Measurements from ENCODE around the gene ZNF124. TPM values are rescaled to one million over a fixed set of nuclear protein-coding genes. Genes with fewer than 3 reads are reported as not detected.

Gene ZNF124
- total and polyA plus RNA-seq, 4 donors: 1.1 to 19.7 (median 6.9) TPM

- 83% methylated on average over 7 of the region's 7 CpGs for WGBS
- Histone ChIP-seq H3K9me3 (ENCODE audit: control insufficient read depth in 4 of 4, low read length in 3 of 4) (no peaks in the 10 kb centered on the region), H3K27ac (ENCODE audit: low read depth in 1 of 2, low read length in 2 of 2) (no peak overlapping the region), H3K27me3 (ENCODE audit: control insufficient read depth in 4 of 4, insufficient read depth in 4 of 4, low read length in 3 of 4) (no peaks in the 10 kb centered on the region), H3K4me1 (ENCODE audit: control insufficient read depth in 4 of 4, insufficient read depth in 4 of 4, low read length in 3 of 4) (peaks cover 0 to 24% (median 17%) of the 10 kb centered on the region in 4 donors), H3K36me3 (ENCODE audit: control insufficient read depth in 4 of 4, insufficient read depth in 3 of 4, low read depth in 1 of 4, low read length in 3 of 4) (no peaks in the 10 kb centered on the region), H3K9ac (ENCODE audit: low read depth in 1 of 2, low read length in 2 of 2) (no peak overlapping the region), H3K4me3 (ENCODE audit: low read depth in 1 of 3, low read length in 3 of 3) (no peak overlapping the region)
- DNase-seq (ENCODE audit: low spot score): no peak
- TF ChIP-seq TAF1 (conservative IDR thresholded peaks at IDR 0.05) (no peak), YY1 (IDR thresholded peaks at IDR 0.05) (no peak), EGR1 (IDR thresholded peaks at IDR 0.05; ENCODE audit: low read depth in 2 of 2) (no peak), HNF4G (IDR thresholded peaks at IDR 0.05) (no peak), ZBTB33 (IDR thresholded peaks at IDR 0.05) (no peak), MAX (IDR thresholded peaks at IDR 0.05) (no peak), RXRA (IDR thresholded peaks at IDR 0.05) (no peak), HNF4A (conservative IDR thresholded peaks at IDR 0.05) (no peak), ATF3 (IDR thresholded peaks at IDR 0.05) (no peak), JUND (IDR thresholded peaks at IDR 0.05) (no peak), NR2F2 (IDR thresholded peaks at IDR 0.05) (no peak), FOXA2 (IDR thresholded peaks at IDR 0.05) (no peak), SP1 (IDR thresholded peaks at IDR 0.05) (no peak), FOXA1 (IDR thresholded peaks at IDR 0.05) (no peak), RAD21 (IDR thresholded peaks at IDR 0.05) (no peak), GABPA (IDR thresholded peaks at IDR 0.05 in 1 of 2, conservative IDR thresholded peaks at IDR 0.05 in 1 of 2) (no peak)
- TF ChIP-seq, protein P1, sequence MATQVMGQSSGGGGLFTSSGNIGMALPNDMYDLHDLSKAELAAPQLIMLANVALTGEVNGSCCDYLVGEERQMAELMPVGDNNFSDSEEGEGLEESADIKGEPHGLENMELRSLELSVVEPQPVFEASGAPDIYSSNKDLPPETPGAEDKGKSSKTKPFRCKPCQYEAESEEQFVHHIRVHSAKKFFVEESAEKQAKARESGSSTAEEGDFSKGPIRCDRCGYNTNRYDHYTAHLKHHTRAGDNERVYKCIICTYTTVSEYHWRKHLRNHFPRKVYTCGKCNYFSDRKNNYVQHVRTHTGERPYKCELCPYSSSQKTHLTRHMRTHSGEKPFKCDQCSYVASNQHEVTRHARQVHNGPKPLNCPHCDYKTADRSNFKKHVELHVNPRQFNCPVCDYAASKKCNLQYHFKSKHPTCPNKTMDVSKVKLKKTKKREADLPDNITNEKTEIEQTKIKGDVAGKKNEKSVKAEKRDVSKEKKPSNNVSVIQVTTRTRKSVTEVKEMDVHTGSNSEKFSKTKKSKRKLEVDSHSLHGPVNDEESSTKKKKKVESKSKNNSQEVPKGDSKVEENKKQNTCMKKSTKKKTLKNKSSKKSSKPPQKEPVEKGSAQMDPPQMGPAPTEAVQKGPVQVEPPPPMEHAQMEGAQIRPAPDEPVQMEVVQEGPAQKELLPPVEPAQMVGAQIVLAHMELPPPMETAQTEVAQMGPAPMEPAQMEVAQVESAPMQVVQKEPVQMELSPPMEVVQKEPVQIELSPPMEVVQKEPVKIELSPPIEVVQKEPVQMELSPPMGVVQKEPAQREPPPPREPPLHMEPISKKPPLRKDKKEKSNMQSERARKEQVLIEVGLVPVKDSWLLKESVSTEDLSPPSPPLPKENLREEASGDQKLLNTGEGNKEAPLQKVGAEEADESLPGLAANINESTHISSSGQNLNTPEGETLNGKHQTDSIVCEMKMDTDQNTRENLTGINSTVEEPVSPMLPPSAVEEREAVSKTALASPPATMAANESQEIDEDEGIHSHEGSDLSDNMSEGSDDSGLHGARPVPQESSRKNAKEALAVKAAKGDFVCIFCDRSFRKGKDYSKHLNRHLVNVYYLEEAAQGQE (IDR thresholded peaks at IDR 0.05): no peak
- TF ChIP-seq, protein P2, sequence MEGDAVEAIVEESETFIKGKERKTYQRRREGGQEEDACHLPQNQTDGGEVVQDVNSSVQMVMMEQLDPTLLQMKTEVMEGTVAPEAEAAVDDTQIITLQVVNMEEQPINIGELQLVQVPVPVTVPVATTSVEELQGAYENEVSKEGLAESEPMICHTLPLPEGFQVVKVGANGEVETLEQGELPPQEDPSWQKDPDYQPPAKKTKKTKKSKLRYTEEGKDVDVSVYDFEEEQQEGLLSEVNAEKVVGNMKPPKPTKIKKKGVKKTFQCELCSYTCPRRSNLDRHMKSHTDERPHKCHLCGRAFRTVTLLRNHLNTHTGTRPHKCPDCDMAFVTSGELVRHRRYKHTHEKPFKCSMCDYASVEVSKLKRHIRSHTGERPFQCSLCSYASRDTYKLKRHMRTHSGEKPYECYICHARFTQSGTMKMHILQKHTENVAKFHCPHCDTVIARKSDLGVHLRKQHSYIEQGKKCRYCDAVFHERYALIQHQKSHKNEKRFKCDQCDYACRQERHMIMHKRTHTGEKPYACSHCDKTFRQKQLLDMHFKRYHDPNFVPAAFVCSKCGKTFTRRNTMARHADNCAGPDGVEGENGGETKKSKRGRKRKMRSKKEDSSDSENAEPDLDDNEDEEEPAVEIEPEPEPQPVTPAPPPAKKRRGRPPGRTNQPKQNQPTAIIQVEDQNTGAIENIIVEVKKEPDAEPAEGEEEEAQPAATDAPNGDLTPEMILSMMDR (IDR thresholded peaks at IDR 0.05; ENCODE audit: low read depth, low read length, missing input control): no peak
Observed at GRCh38 chr1:247115141-247115510, 56.7 kb downstream of the ZNF124 start.

Measured in liver (tissue), 9 donors.